Progenitor cell of endocrine pancreas (in vitro differentiated cells): Measurements from ENCODE around the gene ABHD17B. TPM values are rescaled to one million over a fixed set of nuclear protein-coding genes. Genes with fewer than 3 reads are reported as not detected.

ENCODE experiments used
- DNase-seq: peaks from one replicate; pipeline ENCODE4 v3.0.0; 2021; ENCODE audit warnings: low spot score; ENCODE audit not compliant: unreplicated experiment
- H3K27ac Mint-ChIP-seq: 2 replicates; pipeline ENCODE4 v1.8.0; 2021; ENCODE audit warnings: mild to moderate bottlenecking, moderate library complexity, mixed read lengths
- H3K27me3 Mint-ChIP-seq: 2 replicates; pipeline ENCODE4 v1.8.0; 2021; ENCODE audit warnings: mixed read lengths
- H3K36me3 Mint-ChIP-seq: 2 replicates; pipeline ENCODE4 v1.8.0; 2022; ENCODE audit warnings: mixed read lengths; ENCODE audit not compliant: insufficient read depth
- H3K4me1 Mint-ChIP-seq: 2 replicates; pipeline ENCODE4 v1.8.0; 2021; ENCODE audit warnings: low read depth, mixed read lengths
- H3K4me3 Mint-ChIP-seq: 2 replicates; pipeline ENCODE4 v1.8.0; 2021; ENCODE audit warnings: low read depth, mild to moderate bottlenecking, moderate library complexity, mixed read lengths
- H3K9me3 Mint-ChIP-seq: 2 replicates; pipeline ENCODE4 v1.8.0; 2021; ENCODE audit warnings: low read depth, mixed read lengths
- total RNA-seq: library from RNA; stranded (reverse); gene quantifications from 2 replicates; pipeline ENCODE4 v1.2.1, GENCODE V29; 2021
- TF ChIP-seq, protein P1 (sequence below): fragments of 200-600 bp; sonication (generic); IDR thresholded peaks from one replicate; pipeline ENCODE4 v1.5.0; 2021; ENCODE audit warnings: antibody characterized with exemption, mild to moderate bottlenecking; ENCODE audit not compliant: unreplicated experiment

ABHD17B gene
- total RNA-seq, 1 donor from 2014 or later = 38.3 TPM

DNA sequence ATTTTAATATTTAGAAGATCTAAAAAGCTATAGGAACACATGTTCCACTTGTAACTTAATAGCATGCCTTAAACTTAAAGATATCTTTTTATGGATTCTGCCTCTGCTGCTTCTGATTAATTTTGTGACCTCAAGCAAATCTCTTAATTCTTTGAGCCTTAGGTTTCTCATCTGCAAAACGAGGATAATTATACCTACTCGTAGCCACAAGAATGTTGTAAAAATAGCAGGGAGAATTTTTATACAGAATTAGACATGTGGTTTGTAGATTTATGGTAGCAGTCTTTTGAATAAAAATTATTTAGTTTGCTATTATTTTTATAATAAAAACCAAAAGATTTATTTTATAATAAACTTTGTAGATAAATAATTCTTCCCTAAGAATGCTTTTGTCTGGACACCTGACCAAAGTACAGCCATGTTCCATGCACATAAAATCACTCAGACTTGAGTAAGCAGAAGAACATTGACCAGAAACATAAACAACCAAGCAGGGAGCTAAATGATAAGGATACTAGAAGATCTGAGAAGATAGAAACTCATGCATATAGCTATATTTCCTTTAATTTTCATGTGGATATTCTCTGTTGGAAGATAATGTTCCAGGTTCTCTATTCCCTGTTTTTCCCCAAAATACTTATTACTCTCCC, 18.9 kb upstream of the ABHD17B start:
- Mint-ChIP-seq H3K27ac (no peak overlapping the region), H3K27me3 (no peaks in the 10 kb centered on the region), H3K4me3 (no peak overlapping the region), H3K4me1 (peaks cover 5% of the 10 kb centered on the region), H3K36me3 (peaks cover 5% of the 10 kb centered on the region), H3K9me3 (peaks cover 6% of the 10 kb centered on the region)
- no peak for DNase-seq
- TF ChIP-seq, protein P1, sequence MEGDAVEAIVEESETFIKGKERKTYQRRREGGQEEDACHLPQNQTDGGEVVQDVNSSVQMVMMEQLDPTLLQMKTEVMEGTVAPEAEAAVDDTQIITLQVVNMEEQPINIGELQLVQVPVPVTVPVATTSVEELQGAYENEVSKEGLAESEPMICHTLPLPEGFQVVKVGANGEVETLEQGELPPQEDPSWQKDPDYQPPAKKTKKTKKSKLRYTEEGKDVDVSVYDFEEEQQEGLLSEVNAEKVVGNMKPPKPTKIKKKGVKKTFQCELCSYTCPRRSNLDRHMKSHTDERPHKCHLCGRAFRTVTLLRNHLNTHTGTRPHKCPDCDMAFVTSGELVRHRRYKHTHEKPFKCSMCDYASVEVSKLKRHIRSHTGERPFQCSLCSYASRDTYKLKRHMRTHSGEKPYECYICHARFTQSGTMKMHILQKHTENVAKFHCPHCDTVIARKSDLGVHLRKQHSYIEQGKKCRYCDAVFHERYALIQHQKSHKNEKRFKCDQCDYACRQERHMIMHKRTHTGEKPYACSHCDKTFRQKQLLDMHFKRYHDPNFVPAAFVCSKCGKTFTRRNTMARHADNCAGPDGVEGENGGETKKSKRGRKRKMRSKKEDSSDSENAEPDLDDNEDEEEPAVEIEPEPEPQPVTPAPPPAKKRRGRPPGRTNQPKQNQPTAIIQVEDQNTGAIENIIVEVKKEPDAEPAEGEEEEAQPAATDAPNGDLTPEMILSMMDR = no peak

DNA sequence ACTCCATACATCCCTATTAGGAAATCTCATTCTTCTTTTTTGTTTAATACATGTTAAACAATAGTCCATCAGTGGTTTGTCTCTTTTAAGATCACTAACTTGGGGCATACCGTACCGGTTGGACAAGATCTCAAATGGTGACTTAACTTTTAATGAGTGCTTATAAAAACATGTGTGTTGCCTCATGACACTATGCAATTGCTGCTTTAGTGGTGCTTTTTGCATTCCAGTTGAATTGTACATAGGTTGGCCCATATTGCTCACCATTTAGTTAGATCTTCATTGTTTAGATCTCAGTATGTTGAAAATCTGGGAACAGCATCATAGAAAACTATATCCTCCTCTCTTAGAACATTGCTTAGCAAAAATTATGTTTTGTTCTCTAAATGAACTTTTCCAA, 18.2 kb upstream of the ABHD17B start:
- H3K27me3 Mint-ChIP-seq = no peaks in the 10 kb centered on the region
- no peak for DNase-seq
- H3K4me1 Mint-ChIP-seq = peaks cover 5% of the 10 kb centered on the region
- H3K4me3 Mint-ChIP-seq = no peak overlapping the region
- TF ChIP-seq, protein P1 = no peak
- H3K9me3 Mint-ChIP-seq = peaks cover 6% of the 10 kb centered on the region
- H3K36me3 Mint-ChIP-seq = peaks cover 5% of the 10 kb centered on the region
- H3K27ac Mint-ChIP-seq = no peak overlapping the region

DNA sequence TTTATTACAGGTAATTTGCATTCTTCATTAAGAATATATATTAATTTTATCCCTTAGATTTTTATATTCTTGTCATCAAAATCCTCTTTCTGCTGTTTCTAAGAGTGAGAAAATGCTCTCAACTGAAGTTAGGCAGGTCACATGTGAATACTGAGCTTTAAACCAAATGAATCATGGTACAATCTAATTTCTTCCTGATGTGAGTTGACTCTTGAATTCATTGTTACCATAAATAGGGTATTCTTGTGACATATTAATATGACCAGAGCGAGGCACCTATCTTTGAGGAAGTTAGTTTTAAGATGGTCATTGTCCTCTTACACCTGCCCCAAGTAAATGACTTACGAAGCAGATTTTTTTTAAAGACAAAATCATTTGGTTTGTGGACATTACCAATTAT, 17.8 kb upstream of the ABHD17B start:
- no peak for DNase-seq
- Mint-ChIP-seq H3K27me3 (no peaks in the 10 kb centered on the region), H3K27ac (no peak overlapping the region)

GRCh38 chr9:71928376-71928775, 17.4 kb upstream of the ABHD17B start:
- no peak overlapping the region for H3K4me3 Mint-ChIP-seq
- peaks cover 6% of the 10 kb centered on the region for H3K9me3 Mint-ChIP-seq
- H3K36me3 Mint-ChIP-seq = peaks cover 5% of the 10 kb centered on the region
- H3K27me3 Mint-ChIP-seq = no peaks in the 10 kb centered on the region
- TF ChIP-seq, protein P1 = no peak
- no peak overlapping the region for H3K27ac Mint-ChIP-seq
- no peak for DNase-seq
- H3K4me1 Mint-ChIP-seq = peaks cover 5% of the 10 kb centered on the region

More for the DNA sequence above, 17.8 kb upstream of the ABHD17B start:
- H3K36me3 Mint-ChIP-seq = peaks cover 5% of the 10 kb centered on the region
- TF ChIP-seq, protein P1 = no peak
- H3K4me1 Mint-ChIP-seq = peaks cover 5% of the 10 kb centered on the region
- peaks cover 6% of the 10 kb centered on the region for H3K9me3 Mint-ChIP-seq
- no peak overlapping the region for H3K4me3 Mint-ChIP-seq

- Mint-ChIP-seq H3K4me1 (peaks cover 1% of the 10 kb centered on the region), H3K27ac (no peak overlapping the region), H3K4me3 (no peak overlapping the region), H3K36me3 (peaks cover 5% of the 10 kb centered on the region), H3K9me3 (no peaks in the 10 kb centered on the region), H3K27me3 (no peaks in the 10 kb centered on the region)
- no peak for DNase-seq
- TF ChIP-seq, protein P1 = no peak
Observed at GRCh38 chr9:71925834-71926233, 14.8 kb upstream of the ABHD17B start.
